ENCODE results near the gene SLAMF6. TPM values are rescaled to one million over a fixed set of nuclear protein-coding genes. Genes with fewer than 3 reads are reported as not detected.
"Not testable (repeated sequence)": the region's sequence is repeated elsewhere in the genome, so short reads cannot be mapped to it uniquely, and the experiment has no call there.

The SLAMF6 gene
- total RNA-seq, 4 donors from 2014 or later = 0.19 to 2.3 TPM; not detected in 2

- DNase-seq = no peak
- TF ChIP-seq CTCF (IDR thresholded peaks at IDR 0.05 in 4 of 5, conservative IDR thresholded peaks at IDR 0.05 in 1 of 5) (no peak), POLR2A (IDR thresholded peaks at IDR 0.05) (no peak)
- intact Hi-C loops (cut with DNase I; ENCODE audit: low total_unique reads) (no loop called here), in situ Hi-C loops (cut with MboI; ENCODE audit: low sequenced_read_pairs in 4 of 4) (no loop called here)
- Histone ChIP-seq H3K36me3 (no peaks in the 10 kb centered on the region), H3K4me1 (no peaks in the 10 kb centered on the region), H3K4me3 (no peak overlapping the region), H3K27me3 (no peaks in the 10 kb centered on the region), H3K9me3 (no peaks in the 10 kb centered on the region), H3K27ac (no peak overlapping the region)
- ATAC-seq = no peak
Measured at GRCh38 chr1:160519642-160520435, 3.2 kb downstream of the SLAMF6 start.

DNA sequence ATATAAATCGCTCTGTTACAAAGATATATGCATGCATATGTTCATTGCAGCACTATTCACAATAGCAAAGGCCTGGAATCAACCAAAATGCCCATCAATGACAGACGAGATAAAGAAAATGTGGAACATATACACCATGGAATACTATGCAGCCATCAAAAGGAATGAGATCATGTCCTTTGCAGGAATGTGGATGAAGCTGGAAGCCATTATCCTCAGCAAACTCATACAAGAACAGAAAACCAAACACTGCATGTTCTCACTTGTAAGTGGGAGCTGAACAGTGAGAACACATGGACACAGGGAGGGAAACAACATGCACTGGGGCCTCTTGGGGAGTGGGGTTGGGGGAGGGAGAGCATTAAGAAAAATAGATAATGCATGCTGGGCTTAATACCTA, 5.5 kb downstream of the SLAMF6 start:
- intact Hi-C loops (cut with DNase I; ENCODE audit: low total_unique reads); H3K27ac ChIP-seq; H3K9me3 ChIP-seq; H3K4me3 ChIP-seq; in situ Hi-C loops (cut with MboI; ENCODE audit: low sequenced_read_pairs in 4 of 4); ATAC-seq; H3K27me3 ChIP-seq; DNase-seq; H3K36me3 ChIP-seq; H3K4me1 ChIP-seq: not testable (repeated sequence)

- H3K27ac ChIP-seq; H3K9me3 ChIP-seq; H3K36me3 ChIP-seq; ATAC-seq; DNase-seq; intact Hi-C loops (cut with DNase I; ENCODE audit: low total_unique reads); in situ Hi-C loops (cut with MboI; ENCODE audit: low sequenced_read_pairs in 4 of 4); H3K4me3 ChIP-seq; H3K4me1 ChIP-seq; H3K27me3 ChIP-seq: not testable (repeated sequence)
Measured at GRCh38 chr1:160515908-160516307, 7.1 kb downstream of the SLAMF6 start.

DNA sequence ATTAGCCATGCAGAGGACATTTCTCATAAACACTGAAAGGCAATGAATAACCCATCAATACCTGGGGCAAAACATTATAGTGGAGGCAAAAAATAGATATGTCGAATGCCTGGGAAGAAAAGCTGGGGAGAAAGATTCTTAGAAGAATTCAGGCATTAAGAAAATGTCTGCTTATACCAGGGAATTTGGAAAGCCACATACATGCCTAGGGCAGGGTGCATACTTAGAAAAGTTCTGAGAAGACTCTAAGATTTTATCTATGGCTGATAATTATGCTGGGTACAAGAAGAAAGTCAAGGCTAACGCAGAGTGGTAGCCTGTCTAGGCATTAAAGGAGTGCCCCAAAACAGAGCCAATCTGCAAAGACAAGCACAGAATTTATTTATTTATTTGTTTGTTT, 18.4 kb downstream of the SLAMF6 start:
- DNase-seq = no peak
- H3K27ac ChIP-seq = no peak overlapping the region
- ATAC-seq = no peak
- H3K4me3 ChIP-seq = no peak overlapping the region
- no peak for TF ChIP-seq CTCF (IDR thresholded peaks at IDR 0.05 in 4 of 5, conservative IDR thresholded peaks at IDR 0.05 in 1 of 5)
- no peak for TF ChIP-seq POLR2A (IDR thresholded peaks at IDR 0.05)
- in situ Hi-C loops (cut with MboI; ENCODE audit: low sequenced_read_pairs in 4 of 4) = no loop called here
- no peaks in the 10 kb centered on the region for H3K9me3 ChIP-seq
- H3K27me3 ChIP-seq = no peaks in the 10 kb centered on the region
- H3K36me3 ChIP-seq = no peaks in the 10 kb centered on the region
- intact Hi-C loops (cut with DNase I; ENCODE audit: low total_unique reads) = no loop called here
- H3K4me1 ChIP-seq = no peaks in the 10 kb centered on the region

DNA sequence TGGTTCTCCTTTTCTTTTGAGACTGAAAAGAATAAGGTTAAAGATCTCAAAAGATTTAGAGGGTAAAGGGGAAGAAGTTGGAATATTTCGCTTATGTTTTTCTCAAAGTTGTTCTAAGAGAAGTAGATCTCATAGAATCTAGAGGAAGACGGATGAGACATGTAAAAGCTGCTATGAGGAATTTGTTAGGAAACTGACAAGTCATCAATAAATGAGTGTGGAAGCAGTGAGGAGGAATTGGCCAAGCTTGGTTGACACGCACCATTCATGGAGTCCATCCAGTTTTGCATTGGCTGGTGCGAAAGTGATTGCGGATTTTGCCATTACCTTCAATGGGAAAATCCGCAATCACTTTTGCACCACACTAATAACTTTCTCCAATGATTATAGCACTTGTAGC, 20.0 kb downstream of the SLAMF6 start:
- ATAC-seq = no peak
- H3K27ac ChIP-seq = no peak overlapping the region

More for the DNA sequence above, 20.0 kb downstream of the SLAMF6 start:
- H3K4me3 ChIP-seq = no peak overlapping the region
- H3K9me3 ChIP-seq = no peaks in the 10 kb centered on the region
- in situ Hi-C loops (cut with MboI; ENCODE audit: low sequenced_read_pairs in 4 of 4) = no loop called here
- intact Hi-C loops (cut with DNase I; ENCODE audit: low total_unique reads) = no loop called here
- H3K36me3 ChIP-seq = no peaks in the 10 kb centered on the region
- DNase-seq = no peak
- TF ChIP-seq CTCF (IDR thresholded peaks at IDR 0.05 in 4 of 5, conservative IDR thresholded peaks at IDR 0.05 in 1 of 5) (no peak), POLR2A (IDR thresholded peaks at IDR 0.05) (no peak)
- H3K4me1 ChIP-seq = no peaks in the 10 kb centered on the region
- no peaks in the 10 kb centered on the region for H3K27me3 ChIP-seq

All from gastrocnemius medialis (tissue), 4 donors.